ENCODE results near the gene TSEN34.
"Not testable (repeated sequence)": the region's sequence is repeated elsewhere in the genome, so short reads cannot be mapped to it uniquely, and the experiment has no call there.

TSEN34 gene

DNA sequence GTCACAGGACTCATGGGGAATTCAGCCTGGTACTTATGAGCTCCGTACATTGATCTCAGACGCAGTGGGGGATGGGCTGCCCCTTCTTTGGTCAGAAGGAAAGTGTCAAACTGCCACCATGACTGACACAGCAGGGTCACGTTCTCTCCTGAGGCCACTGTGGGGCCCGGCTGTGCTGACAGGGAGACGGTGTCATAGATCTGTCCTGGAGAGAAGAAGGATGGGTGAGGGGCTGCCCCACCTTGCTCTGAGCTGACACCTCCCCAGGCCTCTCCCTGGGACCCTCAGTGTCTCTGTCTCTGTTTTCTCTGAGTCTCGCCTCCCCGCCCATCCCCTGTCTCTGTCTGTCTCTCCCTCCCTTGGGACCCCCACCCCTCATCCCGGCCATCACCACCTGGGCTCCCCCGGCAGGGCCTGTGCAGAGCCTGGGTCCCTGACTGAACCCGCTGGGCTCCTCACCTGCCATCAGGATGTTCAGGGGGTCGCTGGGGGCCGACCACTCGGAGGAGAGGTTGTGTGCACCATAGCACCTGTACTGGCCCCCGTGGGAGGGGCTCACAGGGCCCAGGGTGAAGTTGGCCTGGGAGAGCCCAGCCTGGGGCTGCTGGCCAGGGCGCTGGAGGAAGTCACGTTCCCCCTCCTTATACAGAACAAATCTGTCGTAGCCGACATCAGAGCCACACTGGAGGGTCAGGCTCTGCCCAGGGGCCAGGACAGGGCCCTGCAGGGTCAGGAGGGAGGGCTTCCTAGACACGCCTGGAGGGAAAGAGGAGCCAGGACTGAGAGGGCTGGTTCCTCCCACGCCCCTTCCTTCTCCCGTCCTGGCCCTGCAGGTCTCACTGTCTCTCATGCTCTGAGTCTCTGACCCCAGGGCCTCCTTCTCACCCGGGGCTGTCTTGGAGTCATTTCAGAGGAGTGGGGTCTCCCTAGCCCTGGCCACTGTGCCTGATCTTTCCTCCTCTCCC, 49.5 kb downstream of the TSEN34 start:
- not testable (repeated sequence) for DNase-seq

DNA sequence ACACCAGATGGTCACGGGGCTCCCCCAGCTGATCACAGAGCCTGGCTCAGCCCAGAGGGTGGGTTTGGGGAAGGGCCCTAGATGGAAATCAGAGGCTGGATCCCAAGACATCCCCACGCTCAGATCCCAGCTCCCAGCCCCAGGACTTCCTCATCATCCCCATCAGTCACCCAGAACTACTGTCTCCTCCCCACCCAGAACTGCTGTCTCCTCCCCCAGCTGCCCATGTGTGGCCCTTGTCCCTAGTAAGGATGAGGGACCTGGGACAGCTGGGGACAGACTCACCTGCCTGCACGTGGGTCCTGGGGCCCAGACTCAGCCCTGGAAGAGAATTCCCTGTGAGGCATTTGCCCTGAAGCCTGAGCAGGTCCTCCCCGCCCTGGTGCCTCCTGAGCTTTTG, 51.1 kb downstream of the TSEN34 start:
- DNase-seq = not testable (repeated sequence)

DNA sequence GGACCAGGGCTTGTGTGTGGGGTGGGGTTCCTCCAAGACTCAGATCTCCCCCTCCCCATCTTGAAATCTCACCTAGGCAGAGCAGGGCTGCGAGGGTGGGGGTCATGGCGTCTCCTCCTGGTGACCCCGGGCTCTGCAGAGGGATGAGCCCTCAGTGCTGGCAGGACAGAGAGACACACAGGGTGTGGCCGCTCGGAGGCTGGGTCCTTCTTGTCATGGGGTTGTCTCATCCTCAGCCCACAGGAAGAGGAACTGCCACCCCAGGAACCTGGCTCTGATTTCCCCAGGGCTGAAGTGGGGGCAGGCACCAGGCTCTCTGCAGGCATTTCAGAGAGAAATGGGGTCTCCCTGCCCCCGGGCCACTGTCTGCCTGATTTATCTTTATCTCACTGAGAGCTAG, 51.5 kb downstream of the TSEN34 start, which contains the start of gene LILRA6:
LILRA6 (minus strand) TSS at position 145 of the 400 bp plus-strand sequence.
- not testable (repeated sequence) for DNase-seq

DNA sequence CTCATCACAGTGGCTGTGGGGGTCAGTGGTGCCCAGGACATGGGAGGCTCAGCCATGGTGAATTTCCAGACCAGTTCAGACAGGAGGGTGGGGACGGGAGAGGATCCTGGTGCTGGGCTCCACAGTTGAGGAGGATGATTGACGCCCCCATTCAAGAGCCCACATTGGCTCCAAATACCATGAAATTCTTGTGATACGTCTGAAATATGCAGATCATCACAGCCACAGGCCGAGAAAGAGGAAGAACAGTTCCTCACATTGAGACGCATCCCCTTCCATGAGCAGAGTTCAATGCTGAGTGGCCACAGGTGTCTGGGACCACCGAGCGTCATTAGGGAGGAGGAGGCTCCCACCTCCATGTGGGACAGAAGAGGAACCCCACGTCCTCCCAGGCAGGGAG, 52.7 kb downstream of the TSEN34 start:
- DNase-seq = not testable (repeated sequence)
